GM12874 (cell line): ENCODE results near the gene TRIP12.

Experiments
- CTCF ChIP-seq: IDR thresholded peaks from 2 replicates; pipeline ENCODE4 v1.5.1; 2011; ENCODE audit warnings: low read depth, mild to moderate bottlenecking, control low read depth, low read length, moderate library complexity; ENCODE audit not compliant: insufficient read depth

TRIP12 gene

GRCh38 chr2:229947544-229947943, 25.7 kb upstream of the TRIP12 start:
- TF ChIP-seq CTCF, result no peak

GRCh38 chr2:229945975-229946374, 24.2 kb upstream of the TRIP12 start:
- TF ChIP-seq CTCF, result no peak

- TF ChIP-seq CTCF, result no peak
Observed at GRCh38 chr2:229943770-229944449, 22.1 kb upstream of the TRIP12 start.

DNA sequence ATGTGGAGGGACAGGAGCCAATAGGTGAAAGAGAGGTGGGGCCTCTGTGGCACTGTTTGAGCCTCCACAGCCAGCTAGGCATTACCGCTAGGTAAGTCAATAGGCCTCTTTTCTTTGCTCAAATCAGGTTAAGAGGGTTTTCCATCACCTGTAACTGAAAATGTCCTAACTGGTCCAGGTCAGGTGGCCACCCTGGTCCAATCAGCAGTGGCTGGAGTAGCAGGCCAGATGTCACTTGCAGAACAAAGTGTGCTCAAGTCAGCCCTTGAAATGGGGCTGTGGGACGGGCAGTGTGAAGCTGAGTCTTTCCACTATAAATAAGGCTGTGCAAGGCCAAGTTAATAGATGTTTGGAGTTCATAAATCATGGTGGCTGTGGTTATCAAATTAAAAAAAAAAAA, 21.4 kb upstream of the TRIP12 start:
- no peak for TF ChIP-seq CTCF

GRCh38 chr2:229942671-229943070, 20.9 kb upstream of the TRIP12 start:
- TF ChIP-seq CTCF, result no peak

DNA sequence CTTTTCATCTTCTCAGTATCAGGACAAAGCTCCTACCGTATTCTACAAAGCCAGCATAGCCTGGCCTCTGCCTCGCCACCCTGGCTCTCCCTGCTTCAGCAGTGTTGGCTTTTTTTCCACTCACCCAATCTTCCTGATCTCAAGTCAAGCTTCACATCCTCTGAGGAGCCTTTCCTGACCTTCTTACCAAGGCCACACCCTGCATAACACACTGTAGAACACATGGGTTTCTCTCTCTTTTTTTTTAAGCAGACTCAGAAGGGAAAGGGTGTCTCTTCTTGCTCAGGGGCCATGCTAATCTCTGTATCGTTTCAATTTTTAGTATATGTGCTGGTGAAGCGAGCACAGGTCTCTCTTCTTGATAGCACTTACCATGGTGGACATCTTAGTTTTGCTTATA, 15.7 kb upstream of the TRIP12 start:
- TF ChIP-seq CTCF, result no peak

DNA sequence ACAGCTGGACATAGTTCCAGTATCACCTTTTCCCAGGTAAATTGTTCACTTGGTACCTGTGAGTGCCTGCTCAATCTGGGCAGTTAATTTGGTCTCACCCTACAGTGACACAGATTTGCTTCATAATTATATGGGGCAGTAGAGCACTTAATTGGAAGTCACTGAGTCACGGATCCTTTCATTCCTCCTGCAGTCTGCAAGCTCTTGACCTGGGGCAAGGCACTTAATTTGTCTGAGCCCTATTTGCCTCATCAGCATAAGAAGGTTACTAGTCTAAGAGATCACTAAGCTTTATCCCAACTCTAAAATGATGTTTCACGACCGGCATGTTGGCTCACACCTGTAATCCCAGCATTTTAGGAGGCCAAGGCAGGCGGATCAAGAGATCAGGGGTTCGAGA, 9.4 kb upstream of the TRIP12 start:
- TF ChIP-seq CTCF, result no peak

DNA sequence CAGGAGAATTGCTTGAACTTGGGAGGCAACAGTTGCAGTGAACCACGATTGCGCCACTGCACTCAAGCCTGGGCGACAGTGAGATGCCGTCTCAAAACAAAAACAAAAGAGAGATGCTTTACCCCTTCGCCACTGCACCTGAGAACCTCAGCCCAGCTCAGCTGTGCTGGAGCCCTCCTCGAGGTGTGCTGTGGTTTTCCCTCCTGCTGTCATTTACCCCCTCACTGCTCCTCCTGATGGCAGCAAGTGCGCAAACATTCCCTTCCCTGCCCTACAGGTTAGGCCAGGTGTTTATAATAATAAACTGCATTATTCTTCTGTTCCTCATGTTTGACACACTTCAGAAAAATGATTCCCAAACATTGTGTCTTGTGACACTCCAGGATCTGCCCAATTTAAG, 8.8 kb upstream of the TRIP12 start:
- TF ChIP-seq CTCF, result no peak
